ENCODE results near the gene MRPS34. TPM values are rescaled to one million over a fixed set of nuclear protein-coding genes. Genes with fewer than 3 reads are reported as not detected.

Gene MRPS34
- total and polyA plus RNA-seq, 4 donors = 42.4 to 100 (median 58.7) TPM

- no peaks in the 10 kb centered on the region for H3K4me1 ChIP-seq (ENCODE audit: control insufficient read depth in 4 of 4, insufficient read depth in 4 of 4, low read length in 3 of 4)
- H3K9ac ChIP-seq (ENCODE audit: low read depth in 1 of 2, low read length in 2 of 2) = no peak overlapping the region
- DNase-seq (ENCODE audit: low spot score) = no peak
- WGBS = 95% methylated on average over 30 of the region's 30 CpGs
- H3K4me3 ChIP-seq (ENCODE audit: low read depth in 1 of 3, low read length in 3 of 3) = no peak overlapping the region
- no peak for TF ChIP-seq YY1 (IDR thresholded peaks at IDR 0.05)
- no peak for TF ChIP-seq NR2F2 (IDR thresholded peaks at IDR 0.05)
- no peak for TF ChIP-seq HNF4A (conservative IDR thresholded peaks at IDR 0.05)
- peaks cover 4 to 39% (median 7%) of the 10 kb centered on the region in 4 donors for H3K36me3 ChIP-seq (ENCODE audit: control insufficient read depth in 4 of 4, insufficient read depth in 3 of 4, low read depth in 1 of 4, low read length in 3 of 4)
- H3K27ac ChIP-seq (ENCODE audit: low read depth in 1 of 2, low read length in 2 of 2) = no peak overlapping the region
- no peaks in the 10 kb centered on the region for H3K27me3 ChIP-seq (ENCODE audit: control insufficient read depth in 4 of 4, insufficient read depth in 4 of 4, low read length in 3 of 4)
- H3K9me3 ChIP-seq (ENCODE audit: control insufficient read depth in 4 of 4, low read length in 3 of 4) = no peaks in the 10 kb centered on the region
These were observed 32.0 kb downstream of the MRPS34 start for GRCh38 chr16:1740781-1741490.

DNA sequence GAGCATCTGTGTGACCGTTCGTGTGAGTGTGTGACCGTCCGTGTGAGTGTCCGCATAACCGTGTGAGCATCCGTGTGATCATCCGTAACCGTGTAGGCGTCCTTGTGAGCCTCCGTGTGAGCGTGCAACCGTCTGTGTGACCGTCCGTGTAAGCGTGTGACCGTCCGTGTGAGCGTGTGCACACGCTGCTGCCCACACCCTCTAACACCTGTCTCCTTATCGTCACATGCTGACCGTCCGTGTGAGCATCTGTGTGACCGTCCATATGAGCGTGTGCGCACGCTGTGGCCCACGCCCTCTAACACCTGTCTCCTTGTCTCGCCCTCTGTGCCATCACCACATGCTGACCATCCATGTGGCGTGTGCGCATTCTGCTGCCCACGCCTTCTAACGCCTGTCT lies 32.7 kb downstream of the MRPS34 start:
- DNase-seq (ENCODE audit: low spot score) = no peak
- Histone ChIP-seq H3K27ac (ENCODE audit: low read depth in 1 of 2, low read length in 2 of 2) (no peak overlapping the region), H3K4me1 (ENCODE audit: control insufficient read depth in 4 of 4, insufficient read depth in 4 of 4, low read length in 3 of 4) (no peaks in the 10 kb centered on the region), H3K36me3 (ENCODE audit: control insufficient read depth in 4 of 4, insufficient read depth in 3 of 4, low read depth in 1 of 4, low read length in 3 of 4) (peaks cover under 1 to 34% (median 6%) of the 10 kb centered on the region in 4 donors), H3K4me3 (ENCODE audit: low read depth in 1 of 3, low read length in 3 of 3) (no peak overlapping the region), H3K9ac (ENCODE audit: low read depth in 1 of 2, low read length in 2 of 2) (no peak overlapping the region), H3K9me3 (ENCODE audit: control insufficient read depth in 4 of 4, low read length in 3 of 4) (no peaks in the 10 kb centered on the region), H3K27me3 (ENCODE audit: control insufficient read depth in 4 of 4, insufficient read depth in 4 of 4, low read length in 3 of 4) (no peaks in the 10 kb centered on the region)
- TF ChIP-seq CTCF (IDR thresholded peaks at IDR 0.05; ENCODE audit: low read depth, low read length, missing input control) (no peak), SP1 (IDR thresholded peaks at IDR 0.05) (no peak), RXRA (IDR thresholded peaks at IDR 0.05) (no peak), NR2F2 (IDR thresholded peaks at IDR 0.05) (no peak), RAD21 (IDR thresholded peaks at IDR 0.05) (no peak), HNF4A (conservative IDR thresholded peaks at IDR 0.05) (no peak), YY1 (IDR thresholded peaks at IDR 0.05) (no peak), EGR1 (IDR thresholded peaks at IDR 0.05; ENCODE audit: low read depth in 2 of 2) (no peak), FOXA2 (IDR thresholded peaks at IDR 0.05) (no peak), JUND (IDR thresholded peaks at IDR 0.05) (no peak), GABPA (IDR thresholded peaks at IDR 0.05 in 1 of 2, conservative IDR thresholded peaks at IDR 0.05 in 1 of 2) (no peak), HNF4G (IDR thresholded peaks at IDR 0.05) (no peak), FOXA1 (IDR thresholded peaks at IDR 0.05) (no peak), MAX (IDR thresholded peaks at IDR 0.05) (no peak), TAF1 (conservative IDR thresholded peaks at IDR 0.05) (no peak)
- TF ChIP-seq, protein P1, sequence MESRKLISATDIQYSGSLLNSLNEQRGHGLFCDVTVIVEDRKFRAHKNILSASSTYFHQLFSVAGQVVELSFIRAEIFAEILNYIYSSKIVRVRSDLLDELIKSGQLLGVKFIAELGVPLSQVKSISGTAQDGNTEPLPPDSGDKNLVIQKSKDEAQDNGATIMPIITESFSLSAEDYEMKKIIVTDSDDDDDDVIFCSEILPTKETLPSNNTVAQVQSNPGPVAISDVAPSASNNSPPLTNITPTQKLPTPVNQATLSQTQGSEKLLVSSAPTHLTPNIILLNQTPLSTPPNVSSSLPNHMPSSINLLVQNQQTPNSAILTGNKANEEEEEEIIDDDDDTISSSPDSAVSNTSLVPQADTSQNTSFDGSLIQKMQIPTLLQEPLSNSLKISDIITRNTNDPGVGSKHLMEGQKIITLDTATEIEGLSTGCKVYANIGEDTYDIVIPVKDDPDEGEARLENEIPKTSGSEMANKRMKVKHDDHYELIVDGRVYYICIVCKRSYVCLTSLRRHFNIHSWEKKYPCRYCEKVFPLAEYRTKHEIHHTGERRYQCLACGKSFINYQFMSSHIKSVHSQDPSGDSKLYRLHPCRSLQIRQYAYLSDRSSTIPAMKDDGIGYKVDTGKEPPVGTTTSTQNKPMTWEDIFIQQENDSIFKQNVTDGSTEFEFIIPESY (IDR thresholded peaks at IDR 0.05) = no peak
- TF ChIP-seq, protein P2, sequence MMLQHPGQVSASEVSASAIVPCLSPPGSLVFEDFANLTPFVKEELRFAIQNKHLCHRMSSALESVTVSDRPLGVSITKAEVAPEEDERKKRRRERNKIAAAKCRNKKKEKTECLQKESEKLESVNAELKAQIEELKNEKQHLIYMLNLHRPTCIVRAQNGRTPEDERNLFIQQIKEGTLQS (IDR thresholded peaks at IDR 0.05) = no peak
- TF ChIP-seq, protein P3, sequence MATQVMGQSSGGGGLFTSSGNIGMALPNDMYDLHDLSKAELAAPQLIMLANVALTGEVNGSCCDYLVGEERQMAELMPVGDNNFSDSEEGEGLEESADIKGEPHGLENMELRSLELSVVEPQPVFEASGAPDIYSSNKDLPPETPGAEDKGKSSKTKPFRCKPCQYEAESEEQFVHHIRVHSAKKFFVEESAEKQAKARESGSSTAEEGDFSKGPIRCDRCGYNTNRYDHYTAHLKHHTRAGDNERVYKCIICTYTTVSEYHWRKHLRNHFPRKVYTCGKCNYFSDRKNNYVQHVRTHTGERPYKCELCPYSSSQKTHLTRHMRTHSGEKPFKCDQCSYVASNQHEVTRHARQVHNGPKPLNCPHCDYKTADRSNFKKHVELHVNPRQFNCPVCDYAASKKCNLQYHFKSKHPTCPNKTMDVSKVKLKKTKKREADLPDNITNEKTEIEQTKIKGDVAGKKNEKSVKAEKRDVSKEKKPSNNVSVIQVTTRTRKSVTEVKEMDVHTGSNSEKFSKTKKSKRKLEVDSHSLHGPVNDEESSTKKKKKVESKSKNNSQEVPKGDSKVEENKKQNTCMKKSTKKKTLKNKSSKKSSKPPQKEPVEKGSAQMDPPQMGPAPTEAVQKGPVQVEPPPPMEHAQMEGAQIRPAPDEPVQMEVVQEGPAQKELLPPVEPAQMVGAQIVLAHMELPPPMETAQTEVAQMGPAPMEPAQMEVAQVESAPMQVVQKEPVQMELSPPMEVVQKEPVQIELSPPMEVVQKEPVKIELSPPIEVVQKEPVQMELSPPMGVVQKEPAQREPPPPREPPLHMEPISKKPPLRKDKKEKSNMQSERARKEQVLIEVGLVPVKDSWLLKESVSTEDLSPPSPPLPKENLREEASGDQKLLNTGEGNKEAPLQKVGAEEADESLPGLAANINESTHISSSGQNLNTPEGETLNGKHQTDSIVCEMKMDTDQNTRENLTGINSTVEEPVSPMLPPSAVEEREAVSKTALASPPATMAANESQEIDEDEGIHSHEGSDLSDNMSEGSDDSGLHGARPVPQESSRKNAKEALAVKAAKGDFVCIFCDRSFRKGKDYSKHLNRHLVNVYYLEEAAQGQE (IDR thresholded peaks at IDR 0.05) = no peak
- WGBS = 98% methylated on average over 33 of the region's 33 CpGs

Data from liver (tissue), 9 donors.